ENCODE data around the gene PTPRK.

DNA sequence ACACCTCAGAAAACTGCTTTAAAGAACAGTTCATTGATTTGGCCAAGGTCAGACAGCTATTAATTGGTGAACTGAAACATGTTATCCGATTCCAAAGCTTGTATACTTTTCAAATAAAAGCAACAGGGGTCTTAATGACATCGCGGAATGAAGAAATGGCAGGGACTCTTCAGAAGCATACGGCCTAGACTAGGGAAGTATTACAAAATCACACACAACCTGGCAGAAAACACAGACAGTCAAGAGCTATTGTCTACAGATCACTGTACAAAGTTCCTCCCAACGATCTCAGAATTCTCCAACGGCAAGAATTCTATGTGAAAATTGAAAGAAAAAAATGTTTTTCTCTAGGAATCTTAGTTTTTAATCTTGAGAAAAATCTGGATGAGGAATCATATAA lies 105.5 kb downstream of the PTPRK start:
- TF ChIP-seq, protein P1, sequence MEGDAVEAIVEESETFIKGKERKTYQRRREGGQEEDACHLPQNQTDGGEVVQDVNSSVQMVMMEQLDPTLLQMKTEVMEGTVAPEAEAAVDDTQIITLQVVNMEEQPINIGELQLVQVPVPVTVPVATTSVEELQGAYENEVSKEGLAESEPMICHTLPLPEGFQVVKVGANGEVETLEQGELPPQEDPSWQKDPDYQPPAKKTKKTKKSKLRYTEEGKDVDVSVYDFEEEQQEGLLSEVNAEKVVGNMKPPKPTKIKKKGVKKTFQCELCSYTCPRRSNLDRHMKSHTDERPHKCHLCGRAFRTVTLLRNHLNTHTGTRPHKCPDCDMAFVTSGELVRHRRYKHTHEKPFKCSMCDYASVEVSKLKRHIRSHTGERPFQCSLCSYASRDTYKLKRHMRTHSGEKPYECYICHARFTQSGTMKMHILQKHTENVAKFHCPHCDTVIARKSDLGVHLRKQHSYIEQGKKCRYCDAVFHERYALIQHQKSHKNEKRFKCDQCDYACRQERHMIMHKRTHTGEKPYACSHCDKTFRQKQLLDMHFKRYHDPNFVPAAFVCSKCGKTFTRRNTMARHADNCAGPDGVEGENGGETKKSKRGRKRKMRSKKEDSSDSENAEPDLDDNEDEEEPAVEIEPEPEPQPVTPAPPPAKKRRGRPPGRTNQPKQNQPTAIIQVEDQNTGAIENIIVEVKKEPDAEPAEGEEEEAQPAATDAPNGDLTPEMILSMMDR (IDR thresholded peaks at IDR 0.05) = no peak
- TF ChIP-seq POLR2A (IDR thresholded peaks at IDR 0.05) = no peak
